SK-N-SH treated with all-trans-retinoic acid at 6 μM for 48 hours (cell line): ENCODE data around the gene FAR1.
"Not testable (repeated sequence)": the region's sequence is repeated elsewhere in the genome, so short reads cannot be mapped to it uniquely, and the experiment has no call there.

Experiments
- ATAC-seq: fragments of 200-7000 bp; cut with Tn5 transposase; 3 replicates; pipeline ENCODE4 v1.9.1; 2020; ENCODE audit warnings: mild to moderate bottlenecking, moderate library complexity
- ARNTL ChIP-seq: fragments of 450-650 bp; formaldehyde crosslinking; IDR thresholded peaks from 2 replicates; pipeline ENCODE4 v1.5.0; 2020; ENCODE audit warnings: low read depth, mild to moderate bottlenecking, moderate library complexity, borderline replicate concordance
- BACH2 ChIP-seq: fragments of 250-450 bp; sonication (Bioruptor Pico); IDR thresholded peaks from 2 replicates; pipeline ENCODE4 v1.9.0; 2021; ENCODE audit warnings: mild to moderate bottlenecking, borderline replicate concordance
- ESRRG ChIP-seq: fragments of 250-450 bp; sonication (Bioruptor Pico); IDR thresholded peaks from 2 replicates; pipeline ENCODE4 v1.6.1; 2021; ENCODE audit warnings: mild to moderate bottlenecking
- GLIS3 ChIP-seq: fragments of 250-450 bp; sonication (Bioruptor Pico); IDR thresholded peaks from 2 replicates; pipeline ENCODE4 v1.5.0; 2020; ENCODE audit warnings: mild to moderate bottlenecking, moderate library complexity
- ISL1 ChIP-seq: fragments of 250-450 bp; sonication (Bioruptor Pico); IDR thresholded peaks from 2 replicates; pipeline ENCODE4 v2.1.2; 2022; ENCODE audit warnings: mild to moderate bottlenecking, moderate library complexity
- OSR1 ChIP-seq: fragments of 250-450 bp; sonication (Bioruptor Pico); IDR thresholded peaks from 2 replicates; pipeline ENCODE4 v1.8.0; 2022; ENCODE audit warnings: moderate library complexity, mild to moderate bottlenecking, inconsistent platforms
- PPARA ChIP-seq: fragments of 250-450 bp; sonication (Bioruptor Pico); IDR thresholded peaks from 2 replicates; pipeline ENCODE4 v1.5.0; 2020; ENCODE audit warnings: mild to moderate bottlenecking, borderline replicate concordance
- RARB ChIP-seq: fragments of 250-450 bp; sonication (Bioruptor Pico); IDR thresholded peaks from 2 replicates; pipeline ENCODE4 v1.8.0; 2021; ENCODE audit warnings: mild to moderate bottlenecking, moderate library complexity
- SNAI2 ChIP-seq: fragments of 250-450 bp; sonication (Bioruptor Pico); IDR thresholded peaks from 2 replicates; pipeline ENCODE4 v1.5.0; 2020; ENCODE audit warnings: mild to moderate bottlenecking, moderate library complexity
- TCF4 ChIP-seq: fragments of 250-450 bp; sonication (Bioruptor Pico); IDR thresholded peaks from 2 replicates; pipeline ENCODE4 v1.8.0; 2021; ENCODE audit warnings: mild to moderate bottlenecking, moderate library complexity, borderline replicate concordance
- TOX ChIP-seq: fragments of 250-450 bp; sonication (Bioruptor Pico); IDR thresholded peaks from 2 replicates; pipeline ENCODE4 v1.8.0; 2021; ENCODE audit warnings: mild to moderate bottlenecking, moderate library complexity, borderline replicate concordance
- ZC3H10 ChIP-seq: fragments of 250-450 bp; sonication (Bioruptor Pico); IDR thresholded peaks from 2 replicates; pipeline ENCODE4 v1.5.1; 2021; ENCODE audit warnings: mild to moderate bottlenecking, moderate library complexity
- ZFP3 ChIP-seq: fragments of 250-450 bp; sonication (Bioruptor Pico); IDR thresholded peaks from 2 replicates; pipeline ENCODE4 v1.5.0; 2020; ENCODE audit warnings: mild to moderate bottlenecking, moderate library complexity
- ZFP30 ChIP-seq: fragments of 450-650 bp; formaldehyde crosslinking; IDR thresholded peaks from 2 replicates; pipeline ENCODE4 v1.5.0; 2022; ENCODE audit warnings: mild to moderate bottlenecking, moderate library complexity
- ZNF565 ChIP-seq: fragments of 450-650 bp; formaldehyde crosslinking; conservative IDR thresholded peaks from 2 replicates; pipeline ENCODE4 v1.5.0; 2020; ENCODE audit warnings: low read depth, mild to moderate bottlenecking, moderate library complexity
- ZNF70 ChIP-seq: fragments of 450-650 bp; formaldehyde crosslinking; IDR thresholded peaks from 2 replicates; pipeline ENCODE4 v1.5.0; 2020; ENCODE audit warnings: mild to moderate bottlenecking, moderate library complexity
- ZNF8 ChIP-seq: fragments of 450-650 bp; formaldehyde crosslinking; IDR thresholded peaks from 2 replicates; pipeline ENCODE4 v1.5.0; 2020; ENCODE audit warnings: mild to moderate bottlenecking, moderate library complexity
- TF ChIP-seq, protein P1 (sequence below): fragments of 250-450 bp; sonication (Bioruptor Pico); IDR thresholded peaks from 2 replicates; pipeline ENCODE4 v1.5.1; 2021; ENCODE audit warnings: mild to moderate bottlenecking, moderate library complexity
- TF ChIP-seq, protein P2 (sequence below): fragments of 250-450 bp; sonication (Bioruptor Pico); IDR thresholded peaks from 2 replicates; pipeline ENCODE4 v1.5.1; 2020; ENCODE audit warnings: low read depth, mild to moderate bottlenecking, moderate library complexity

FAR1 gene

DNA sequence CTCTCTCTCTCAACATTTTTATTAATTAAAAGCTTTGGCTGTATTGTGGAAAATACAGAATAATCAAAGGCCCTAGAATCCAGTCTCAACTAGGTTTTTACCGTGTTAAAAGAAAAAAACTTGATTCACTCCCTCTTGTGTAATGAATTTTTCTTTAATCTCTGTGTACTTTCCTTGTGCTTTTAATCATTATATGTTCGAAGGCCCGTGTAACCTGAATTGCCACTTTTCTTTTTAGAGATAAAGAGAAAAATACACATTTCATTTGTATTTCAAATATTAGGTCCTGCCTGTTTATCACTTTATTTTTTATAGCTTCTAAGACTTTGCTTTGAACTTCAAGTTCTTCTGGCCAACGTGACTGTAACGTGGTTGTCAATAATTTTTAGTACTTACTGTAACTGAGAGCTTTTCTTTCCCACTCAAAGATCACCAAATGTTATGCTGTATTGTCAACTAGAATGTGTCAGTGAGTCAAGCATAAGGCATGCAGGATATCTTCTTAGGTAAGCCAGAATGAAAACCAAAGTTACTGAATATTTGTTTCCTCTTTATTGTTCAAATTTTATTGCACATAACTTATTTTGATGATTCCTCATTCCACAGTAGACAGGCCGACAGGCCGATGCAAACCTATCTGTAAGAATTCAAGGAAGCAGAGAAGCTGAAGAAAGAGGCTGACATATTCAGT is 23.3 kb upstream of the FAR1 start:
- TF ChIP-seq GLIS3 (CRISPR knock-in tag): no peak
- TF ChIP-seq ZNF565 (CRISPR knock-in tag): no peak
- TF ChIP-seq TOX (CRISPR knock-in tag): no peak
- TF ChIP-seq, protein P1, sequence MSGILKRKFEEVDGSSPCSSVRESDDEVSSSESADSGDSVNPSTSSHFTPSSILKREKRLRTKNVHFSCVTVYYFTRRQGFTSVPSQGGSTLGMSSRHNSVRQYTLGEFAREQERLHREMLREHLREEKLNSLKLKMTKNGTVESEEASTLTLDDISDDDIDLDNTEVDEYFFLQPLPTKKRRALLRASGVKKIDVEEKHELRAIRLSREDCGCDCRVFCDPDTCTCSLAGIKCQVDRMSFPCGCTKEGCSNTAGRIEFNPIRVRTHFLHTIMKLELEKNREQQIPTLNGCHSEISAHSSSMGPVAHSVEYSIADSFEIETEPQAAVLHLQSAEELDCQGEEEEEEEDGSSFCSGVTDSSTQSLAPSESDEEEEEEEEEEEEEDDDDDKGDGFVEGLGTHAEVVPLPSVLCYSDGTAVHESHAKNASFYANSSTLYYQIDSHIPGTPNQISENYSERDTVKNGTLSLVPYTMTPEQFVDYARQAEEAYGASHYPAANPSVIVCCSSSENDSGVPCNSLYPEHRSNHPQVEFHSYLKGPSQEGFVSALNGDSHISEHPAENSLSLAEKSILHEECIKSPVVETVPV (CRISPR knock-in tag): no peak
- TF ChIP-seq ZNF70 (CRISPR knock-in tag): no peak
- no peak for TF ChIP-seq SNAI2
- no peak for TF ChIP-seq ISL1 (CRISPR knock-in tag)
- no peak for TF ChIP-seq TCF4 (CRISPR knock-in tag)
- no peak for TF ChIP-seq ZC3H10 (CRISPR knock-in tag)
- TF ChIP-seq ZFP3: no peak
- TF ChIP-seq ZFP30 (CRISPR knock-in tag): no peak
- TF ChIP-seq BACH2 (CRISPR knock-in tag): no peak
- no peak for TF ChIP-seq PPARA (CRISPR knock-in tag)
- TF ChIP-seq ARNTL (CRISPR knock-in tag): no peak
- no peak for TF ChIP-seq OSR1
- ATAC-seq: no peak

DNA sequence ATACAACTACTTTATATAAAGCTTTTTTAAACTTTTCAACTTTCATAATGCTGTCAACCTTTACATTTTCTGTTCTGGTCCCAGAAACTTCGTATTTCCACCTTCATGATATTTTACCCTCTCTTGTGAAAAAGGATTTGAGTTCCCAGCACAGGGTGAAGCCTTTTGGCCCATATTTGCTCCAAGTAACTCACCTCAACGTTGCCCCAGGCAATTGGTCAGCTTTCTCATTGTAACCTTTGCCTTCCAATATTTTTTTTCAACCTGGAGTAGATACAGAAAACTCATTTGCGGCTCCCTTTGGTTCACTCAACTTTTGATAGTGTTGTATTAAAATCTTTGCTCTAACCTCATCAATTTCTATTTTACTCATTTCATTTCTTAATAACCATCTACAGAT is 21.1 kb upstream of the FAR1 start:
- TF ChIP-seq PPARA (CRISPR knock-in tag) (no peak), ZFP30 (CRISPR knock-in tag) (no peak), ISL1 (CRISPR knock-in tag) (no peak), GLIS3 (CRISPR knock-in tag) (no peak), ZFP3 (no peak)
- TF ChIP-seq, protein P1 (CRISPR knock-in tag): no peak
- TF ChIP-seq, protein P2, sequence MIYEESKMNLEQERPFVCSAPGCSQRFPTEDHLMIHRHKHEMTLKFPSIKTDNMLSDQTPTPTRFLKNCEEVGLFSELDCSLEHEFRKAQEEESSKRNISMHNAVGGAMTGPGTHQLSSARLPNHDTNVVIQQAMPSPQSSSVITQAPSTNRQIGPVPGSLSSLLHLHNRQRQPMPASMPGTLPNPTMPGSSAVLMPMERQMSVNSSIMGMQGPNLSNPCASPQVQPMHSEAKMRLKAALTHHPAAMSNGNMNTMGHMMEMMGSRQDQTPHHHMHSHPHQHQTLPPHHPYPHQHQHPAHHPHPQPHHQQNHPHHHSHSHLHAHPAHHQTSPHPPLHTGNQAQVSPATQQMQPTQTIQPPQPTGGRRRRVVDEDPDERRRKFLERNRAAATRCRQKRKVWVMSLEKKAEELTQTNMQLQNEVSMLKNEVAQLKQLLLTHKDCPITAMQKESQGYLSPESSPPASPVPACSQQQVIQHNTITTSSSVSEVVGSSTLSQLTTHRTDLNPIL (CRISPR knock-in tag): no peak
- no peak for ATAC-seq

- no peak for ATAC-seq
- TF ChIP-seq ZFP30 (CRISPR knock-in tag) (no peak), PPARA (CRISPR knock-in tag) (no peak), ARNTL (CRISPR knock-in tag) (no peak), ZC3H10 (CRISPR knock-in tag) (no peak)
- TF ChIP-seq, protein P1 (CRISPR knock-in tag): no peak
- TF ChIP-seq, protein P2 (CRISPR knock-in tag): no peak
- TF ChIP-seq, all 23 proteins: peak for 0
Measured at GRCh38 chr11:13649619-13650018, 18.8 kb upstream of the FAR1 start.

DNA sequence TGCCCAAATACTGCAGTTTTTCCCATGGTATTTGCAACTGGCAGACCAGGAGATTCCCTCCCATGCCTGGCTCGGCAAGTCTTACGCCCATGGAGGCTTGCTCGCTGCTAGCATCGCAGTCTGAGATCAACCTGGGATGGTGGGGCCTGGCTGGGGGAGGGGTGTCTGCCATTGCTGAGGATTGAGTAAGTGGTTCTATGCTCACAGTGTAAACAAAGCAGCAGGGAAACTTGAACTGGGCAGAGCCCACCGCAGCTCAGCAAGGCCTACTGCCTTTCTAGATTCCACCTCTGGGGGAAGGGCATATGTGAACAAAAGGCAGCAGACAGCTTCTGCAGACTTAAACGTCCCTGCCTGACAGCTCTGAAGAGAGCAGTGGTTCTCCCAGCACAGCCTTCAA is 17.0 kb upstream of the FAR1 start:
- not testable (repeated sequence) for ATAC-seq

- no peak for TF ChIP-seq ARNTL (CRISPR knock-in tag)
- TF ChIP-seq ZFP30 (CRISPR knock-in tag): no peak
- TF ChIP-seq ZNF8 (CRISPR knock-in tag): no peak
- TF ChIP-seq, protein P1 (CRISPR knock-in tag): no peak
- TF ChIP-seq, protein P2 (CRISPR knock-in tag): no peak
- no peak for TF ChIP-seq GLIS3 (CRISPR knock-in tag)
- TF ChIP-seq ESRRG (CRISPR knock-in tag): no peak
- no peak for TF ChIP-seq RARB (CRISPR knock-in tag)
- TF ChIP-seq ZNF70 (CRISPR knock-in tag): no peak
Measured at GRCh38 chr11:13661074-13661623, 7.3 kb upstream of the FAR1 start.

More at GRCh38 chr11:13661074-13661623, 7.3 kb upstream of the FAR1 start:
- no peak for ATAC-seq
